IMR-90 (cell line): Measurements from ENCODE around the gene CLCF1. TPM values are rescaled to one million over a fixed set of nuclear protein-coding genes. Genes with fewer than 3 reads are reported as not detected.

Experiments used
- ATAC-seq: fragments of 200-7000 bp; cut with Tn5 transposase; 2 replicates; pipeline ENCODE4 v1.9.1; 2020; ENCODE audit warnings: low read depth, mild to moderate bottlenecking, moderate library complexity
- BruUV-seq: library from RNA; stranded (reverse); fragments of 400-500 nt; replicated peaks from 2 replicates; lab custom pipeline; 2021; lab: Mats Ljungman, UMichigan
- CTCF ChIA-PET: fragments of 300-600 bp; formaldehyde crosslinking; extraction: SDS; loops from one replicate; lab custom pipeline; 2021; ENCODE audit warnings: antibody characterized with exemption; lab: Yijun Ruan, JAX
- POLR2A ChIA-PET: fragments of 300-600 bp; sonication (Branson Sonifier 250); formaldehyde crosslinking; loops from one replicate; lab custom pipeline; 2022; ENCODE audit warnings: antibody characterized with exemption; ENCODE audit not compliant: unreplicated experiment; lab: Charles Lee
- DNase-seq: peaks from one replicate; pipeline ENCODE4 v3.0.0; 2013
- H2AFZ ChIP-seq: replicated peaks from 2 replicates; pipeline ENCODE3; 2013; ENCODE audit warnings: low read length, mild to moderate bottlenecking; ENCODE audit not compliant: poor library complexity
- H2AK5ac ChIP-seq: 2 replicates; pipeline ENCODE4 v1.6.1; 2013; ENCODE audit warnings: low read depth, low read length, inconsistent platforms
- H2AK9ac ChIP-seq: replicated peaks from 2 replicates; pipeline ENCODE3; 2013; ENCODE audit warnings: mild to moderate bottlenecking, low read depth, low read length, moderate library complexity; ENCODE audit not compliant: poor library complexity
- H2BK120ac ChIP-seq: 2 replicates; pipeline ENCODE4 v1.6.1; 2013; ENCODE audit warnings: low read depth, low read length, inconsistent platforms
- H2BK15ac ChIP-seq: 3 replicates; pipeline ENCODE4 v1.6.1; 2013; ENCODE audit warnings: low read depth, low read length, inconsistent platforms
- H2BK20ac ChIP-seq: 2 replicates; pipeline ENCODE4 v1.6.1; 2013; ENCODE audit warnings: low read depth, mild to moderate bottlenecking, inconsistent platforms, low read length, moderate library complexity
- H2BK5ac ChIP-seq: 2 replicates; pipeline ENCODE4 v1.6.1; 2013; ENCODE audit warnings: mild to moderate bottlenecking, low read depth, low read length, inconsistent platforms; ENCODE audit not compliant: poor library complexity, severe bottlenecking
- H3K14ac ChIP-seq: replicated peaks from 2 replicates; pipeline ENCODE4 v1.6.1; 2013; ENCODE audit warnings: low read depth, low read length, inconsistent platforms
- H3K18ac ChIP-seq: 2 replicates; pipeline ENCODE4 v1.6.1; 2013; ENCODE audit warnings: low read depth, low read length, control low read depth
- H3K23ac ChIP-seq: 2 replicates; pipeline ENCODE4 v1.6.1; 2013; ENCODE audit warnings: low read depth, low read length, inconsistent platforms
- H3K27ac ChIP-seq: 2 replicates; pipeline ENCODE4 v1.5.1; 2013; ENCODE audit warnings: mild to moderate bottlenecking, control low read depth, low read length; ENCODE audit not compliant: insufficient read depth
- H3K27me3 ChIP-seq: 2 replicates; pipeline ENCODE4 v1.6.1; 2013; ENCODE audit warnings: low read length; ENCODE audit not compliant: control insufficient read depth, insufficient read depth
- H3K36me3 ChIP-seq: 2 replicates; pipeline ENCODE4 v1.6.1; 2013; ENCODE audit warnings: low read length, mixed read lengths; ENCODE audit not compliant: control insufficient read depth, insufficient read depth
- H3K4ac ChIP-seq: 2 replicates; pipeline ENCODE4 v1.6.1; 2013; ENCODE audit warnings: low read depth, low read length, inconsistent platforms
- H3K4me1 ChIP-seq: 2 replicates; pipeline ENCODE4 v1.6.1; 2013; ENCODE audit warnings: low read length, mixed read lengths; ENCODE audit not compliant: control insufficient read depth, insufficient read depth
- H3K4me2 ChIP-seq: 2 replicates; pipeline ENCODE4 v1.6.1; 2013; ENCODE audit warnings: low read depth, mild to moderate bottlenecking, control low read depth, low read length, moderate library complexity
- H3K4me3 ChIP-seq: 2 replicates; pipeline ENCODE4 v1.5.1; 2013; ENCODE audit warnings: low read depth, mild to moderate bottlenecking, control low read depth, low read length, moderate library complexity; ENCODE audit not compliant: insufficient read depth
- H3K56ac ChIP-seq: 2 replicates; pipeline ENCODE4 v1.6.1; 2013; ENCODE audit warnings: low read length, inconsistent platforms; ENCODE audit not compliant: insufficient read depth; ENCODE audit errors: extremely low read depth
- H3K79me1 ChIP-seq, 2 experiments: 2 replicates each; pipeline ENCODE4 v1.6.1; 2013; ENCODE audit warnings: low read length in 2 of 2, inconsistent platforms in 1 of 2, low read depth in 1 of 2
- H3K9ac ChIP-seq: 2 replicates; pipeline ENCODE4 v1.6.1; 2013; ENCODE audit warnings: low read depth, low read length, control low read depth
- H3K9me1 ChIP-seq: 2 replicates; pipeline ENCODE4 v1.6.1; 2013; ENCODE audit warnings: low read length, inconsistent platforms; ENCODE audit not compliant: insufficient read depth
- H3K9me3 ChIP-seq: 2 replicates; pipeline ENCODE4 v1.6.1; 2013; ENCODE audit warnings: low read length; ENCODE audit not compliant: control insufficient read depth, insufficient read depth
- H4K20me1 ChIP-seq: 2 replicates; pipeline ENCODE4 v1.6.1; 2013; ENCODE audit warnings: low read length, inconsistent platforms; ENCODE audit not compliant: insufficient read depth
- H4K5ac ChIP-seq: 2 replicates; pipeline ENCODE4 v1.6.1; 2013; ENCODE audit warnings: mild to moderate bottlenecking, low read depth, low read length, control low read depth
- H4K8ac ChIP-seq, 2 experiments: 2 replicates each; pipeline ENCODE4 v1.6.1; 2013; ENCODE audit warnings: low read depth in 2 of 2, low read length in 2 of 2, control low read depth in 1 of 2, inconsistent platforms in 1 of 2
- H4K91ac ChIP-seq: 2 replicates; pipeline ENCODE4 v1.6.1; 2013; ENCODE audit warnings: low read depth, low read length, inconsistent platforms; ENCODE audit not compliant: insufficient read depth
- CEBPB ChIP-seq: IDR thresholded peaks from 2 replicates; pipeline ENCODE4 v1.6.1; 2012; ENCODE audit warnings: low read depth, low read length, improper control_type of control experiment
- CHD1 ChIP-seq: IDR thresholded peaks from 2 replicates; pipeline ENCODE4 v1.6.1; 2012; ENCODE audit warnings: low read depth, low read length, improper control_type of control experiment
- CTCF ChIP-seq: conservative IDR thresholded peaks from 2 replicates; pipeline ENCODE4 v1.5.1; 2012; ENCODE audit warnings: mild to moderate bottlenecking, low read depth, low read length, improper control_type of control experiment
- ELK1 ChIP-seq: fragments of 150-350 bp; IDR thresholded peaks from 2 replicates; pipeline ENCODE4 v1.6.1; 2016; ENCODE audit warnings: low read depth, mild to moderate bottlenecking, low read length, moderate library complexity, borderline replicate concordance
- FOS ChIP-seq: fragments of 150-350 bp; IDR thresholded peaks from 2 replicates; pipeline ENCODE4 v1.6.1; 2016; ENCODE audit warnings: low read depth, low read length
- MAZ ChIP-seq: IDR thresholded peaks from 2 replicates; pipeline ENCODE4 v1.6.1; 2012; ENCODE audit warnings: low read depth, mild to moderate bottlenecking, low read length, improper control_type of control experiment, moderate library complexity, borderline replicate concordance
- MXI1 ChIP-seq: IDR thresholded peaks from 2 replicates; pipeline ENCODE4 v1.6.1; 2012; ENCODE audit warnings: low read depth, mild to moderate bottlenecking, low read length, moderate library complexity, borderline replicate concordance
- NFE2L2 ChIP-seq: fragments of 150-350 bp; IDR thresholded peaks from 2 replicates; pipeline ENCODE4 v1.6.1; 2016; ENCODE audit warnings: low read depth, mild to moderate bottlenecking, low read length
- POLR2A ChIP-seq: IDR thresholded peaks from 2 replicates; pipeline ENCODE4 v1.6.1; 2012; ENCODE audit warnings: mild to moderate bottlenecking, low read depth, low read length
- RAD21 ChIP-seq: IDR thresholded peaks from 2 replicates; pipeline ENCODE4 v1.6.1; 2012; ENCODE audit warnings: low read length, improper control_type of control experiment
- RCOR1 ChIP-seq: IDR thresholded peaks from 2 replicates; pipeline ENCODE4 v1.6.1; 2012; ENCODE audit warnings: mild to moderate bottlenecking, low read length, improper control_type of control experiment; ENCODE audit not compliant: insufficient replicate concordance
- RFX5 ChIP-seq: IDR thresholded peaks from 2 replicates; pipeline ENCODE4 v1.8.0; 2012; ENCODE audit warnings: low read depth, mild to moderate bottlenecking, low read length, moderate library complexity
- WGBS, 2 experiments: methylation state at CpG; one replicate each; pipeline versions ENCODE4 v1.1.5 to v1.1.7; 2013; ENCODE audit warnings: missing lambda C conversion rate in 2 of 2; ENCODE audit not compliant: insufficient read length in 1 of 2; ENCODE audit errors: extremely low coverage in 2 of 2; 5-methylcytosine and 5-hydroxymethylcytosine counted together
- dilution Hi-C: fragments of 300-500 bp; cut with HindIII; formaldehyde crosslinking; loops from one replicate; pipeline ENCODE4 v1.14.3; 2018; ENCODE audit warnings: low sequenced_read_pairs; ENCODE audit not compliant: unreplicated experiment
- in situ Hi-C: fragments of 300-500 bp; cut with MboI; formaldehyde crosslinking; loops from 3 replicates; pipeline ENCODE4 v1.14.3; 2019; ENCODE audit warnings: low sequenced_read_pairs, inconsistent platforms, mixed read lengths
- intact Hi-C: fragments of 100-400 bp; cut with micrococcal nuclease; formaldehyde crosslinking; loops from 2 replicates; pipeline ENCODE4 v1.10.0; 2022
- polyA plus RNA-seq, 3 experiments: library from polyadenylated mRNA; depleted of rRNA; stranded (reverse); fragments of >200 nt; gene quantifications; 2 replicates each; pipeline ENCODE4 v1.2.3, GENCODE V29; 2012; ENCODE audit warnings: low replicate concordance in 1 of 3
- total RNA-seq: library from RNA; depleted of rRNA; stranded (reverse); fragments of >200 nt; gene quantifications from 2 replicates; pipeline ENCODE4 v1.2.3, GENCODE V29; 2012

The CLCF1 gene
- total and polyA plus RNA-seq, 2 of the 4 experiments (the other 2 are of a cell fraction): 5.6 to 27.8 TPM

GRCh38 chr11:67376873-67377808 lies 3.7 kb upstream of the CLCF1 start:
- in situ Hi-C loops (no loop called here), intact Hi-C loops (no loop called here), dilution Hi-C loops (no loop called here)
- Histone ChIP-seq H2BK5ac (no peak overlapping the region), H3K9ac (no peak overlapping the region), H3K36me3 (no peaks in the 10 kb centered on the region), H3K18ac (no peak overlapping the region), H4K5ac (no peak overlapping the region), H3K14ac (no peak overlapping the region), H3K23ac (no peak overlapping the region), H3K4ac (peak overlapping the region; percentile 87), H4K20me1 (no peaks in the 10 kb centered on the region), H3K27me3 (no peaks in the 10 kb centered on the region), H3K4me2 (no peak overlapping the region), H2BK15ac (peak overlapping the region; percentile 83; the same call in 2 of the 3 replicates), H3K9me1 (peaks cover 8% of the 10 kb centered on the region), H4K91ac (peak overlapping the region; percentile 48), H3K56ac (no peak overlapping the region), H3K9me3 (no peaks in the 10 kb centered on the region), H4K8ac (no peak overlapping the region), H3K79me1 (peaks cover 0 to 5% of the 10 kb centered on the region in 2 experiments; a peak in 2 of 4 replicates), H2BK120ac (no peak overlapping the region; the same call in 1 of the 2 replicates), H2AK9ac (peak overlapping the region; percentile 45), H3K4me3 (no peak overlapping the region), H2AFZ (no peak overlapping the region), H2AK5ac (peak overlapping the region; percentile 96), H3K27ac (no peak overlapping the region), H3K4me1 (peaks cover 24% of the 10 kb centered on the region), H2BK20ac (no peak overlapping the region)
- no TSS peak for BruUV-seq
- ATAC-seq (no peak), DNase-seq (no peak)
- no CpG with 5 or more reads among the region's 6 CpGs for WGBS, 2 experiments
- ChIA-PET CTCF (interaction anchor here (0.5 to 7.8 kb wide), 4 partner anchors 24 to 1608 kb away, joined by 3 to 128 read pairs (median 4); partner anchors contain the start of genes GRK2 and POLD4), POLR2A (no interaction called here)
- TF ChIP-seq MXI1: no peak
- TF ChIP-seq CEBPB: no peak
- TF ChIP-seq CTCF: no peak
- no peak for TF ChIP-seq RAD21
- no peak for TF ChIP-seq ELK1
- TF ChIP-seq POLR2A: no peak
- TF ChIP-seq RCOR1: no peak
- no peak for TF ChIP-seq CHD1
- no peak for TF ChIP-seq RFX5
- no peak for TF ChIP-seq MAZ
- TF ChIP-seq FOS: no peak
- no peak for TF ChIP-seq NFE2L2
